ENCODE results near the gene ACAN. TPM values are rescaled to one million over a fixed set of nuclear protein-coding genes. Genes with fewer than 3 reads are reported as not detected.

ACAN gene
- total and polyA plus RNA-seq, 5 experiments from 2014 or later = 0.05 TPM; not detected in 4

DNA sequence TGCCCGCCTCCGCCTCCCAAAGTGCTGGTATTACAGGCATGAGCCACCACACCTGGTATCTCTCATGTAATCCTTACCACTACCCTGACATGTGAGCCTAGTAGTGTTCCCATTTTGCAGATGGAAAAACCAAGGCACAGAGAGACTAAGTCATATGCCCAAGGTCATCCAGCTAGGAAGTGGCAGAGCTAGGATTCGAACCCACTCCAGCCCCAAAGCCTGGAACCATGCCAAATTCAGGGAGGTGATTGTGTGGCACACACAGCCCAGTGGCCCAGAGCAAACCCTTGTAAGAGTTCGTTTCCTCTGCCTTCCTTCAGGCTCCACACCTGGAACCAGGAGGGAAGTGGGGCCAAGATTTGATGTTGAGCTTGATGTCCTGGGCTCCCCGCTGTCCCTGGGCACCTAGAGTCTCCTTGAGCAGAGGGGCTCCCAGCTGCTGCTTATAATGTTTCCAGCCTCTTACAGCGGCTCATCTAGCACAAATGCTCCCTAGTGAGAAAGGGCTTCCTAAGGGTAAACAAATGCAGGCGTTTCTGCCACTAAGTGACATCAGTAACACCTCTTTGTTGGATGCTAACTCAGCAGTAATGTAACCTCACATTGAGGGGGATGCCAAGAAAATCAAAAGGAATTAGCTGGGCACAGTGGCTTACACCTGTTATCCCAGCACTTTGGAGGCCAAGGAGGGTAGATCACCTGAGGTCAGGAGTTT lies 88.5 kb downstream of the ACAN start:
- POLR2A ChIA-PET = interaction anchor here (0.6 to 2.2 kb wide), 3 partner anchors 13 to 126 kb away, joined by 3 to 12 read pairs (median 3); no protein-coding TSS in a partner anchor
- peaks cover 0 to 46% (median 5%) of the 10 kb centered on the region in 3 donors for H3K36me3 Mint-ChIP-seq
- peaks cover 0 to 3% (median 0%) of the 10 kb centered on the region in 5 donors for H3K27me3 Mint-ChIP-seq
- H3K4me3 Mint-ChIP-seq = no peak overlapping the region
- ATAC-seq (no peak), DNase-seq (no peak)
- peak overlapping the region in 1 of 10 donors; percentile 34 for H3K27ac Mint-ChIP-seq
- H3K9me3 Mint-ChIP-seq = no peaks in the 10 kb centered on the region
- H3K4me1 Mint-ChIP-seq = peaks cover 15 to 34% (median 25%) of the 10 kb centered on the region in 4 donors

GRCh38 chr15:88894348-88894818 lies 91.1 kb downstream of the ACAN start:
- Mint-ChIP-seq H3K4me1 (peaks cover 20 to 50% (median 38%) of the 10 kb centered on the region in 4 donors), H3K27ac (peak overlapping the region in 8 of 10 donors; percentile 40 to 95 (median 90)), H3K9me3 (no peaks in the 10 kb centered on the region), H3K36me3 (peaks cover 0 to 24% (median 5%) of the 10 kb centered on the region in 3 donors), H3K4me3 (peak overlapping the region; percentile 77 to 97 (median 92)), H3K27me3 (peaks cover 0 to 3% (median 0%) of the 10 kb centered on the region in 5 donors)
- POLR2A ChIA-PET = interaction anchor here (1.2 to 2.5 kb wide), 5 partner anchors 10 to 270 kb away, joined by 3 to 30 read pairs (median 5); no protein-coding TSS in a partner anchor
- ATAC-seq (peak; percentile 58 to 70), DNase-seq (peak; percentile 75 to 91 (median 84))

- POLR2A ChIA-PET = interaction anchor here (0.6 to 2.5 kb wide), 8 partner anchors 9 to 277 kb away, joined by 3 to 30 read pairs (median 4); no protein-coding TSS in a partner anchor
These were observed 91.9 kb downstream of the ACAN start, which contains the start of gene HAPLN3 for GRCh38 chr15:88894819-88895767. Gene HAPLN3, minus strand, starts transcription at chr15:88895544. Its CDS starts 8,246 bp downstream, at chr15:88887298.

DNA sequence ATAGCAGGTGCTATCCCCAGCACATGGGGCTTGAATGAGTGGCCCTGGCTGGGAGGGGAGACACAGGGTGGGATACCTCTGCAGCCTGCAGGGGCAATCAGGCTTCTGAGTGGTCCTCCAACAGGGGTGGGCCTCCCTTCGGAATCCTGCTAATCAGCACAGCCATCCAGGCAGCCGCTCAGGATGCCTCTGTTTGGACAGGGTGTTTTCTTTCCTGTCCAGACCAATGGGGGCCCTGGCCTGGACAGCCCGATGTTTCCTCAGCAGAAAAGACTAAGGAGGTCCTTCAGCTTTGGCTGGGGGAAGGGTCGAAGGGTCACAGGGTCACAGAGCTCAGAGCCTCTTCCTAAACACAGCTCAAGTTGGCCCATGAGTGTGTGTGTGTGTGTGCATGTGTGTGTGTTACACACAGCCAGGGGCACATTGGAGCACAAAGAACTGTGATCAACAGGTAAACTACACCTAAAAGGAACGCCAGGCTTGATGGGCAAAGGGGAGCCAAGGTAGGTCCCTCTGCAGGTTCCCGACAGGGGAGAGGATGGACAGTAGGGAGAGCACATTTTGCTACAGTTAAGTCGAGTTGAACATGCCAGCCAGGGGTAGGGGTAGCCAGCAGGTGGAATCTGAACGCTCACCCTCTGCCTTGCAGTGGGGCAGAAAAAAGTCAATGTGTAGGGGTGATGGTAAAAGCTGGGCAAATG lies 93.2 kb downstream of the ACAN start:
- Mint-ChIP-seq H3K27me3 (peaks cover 0 to 3% (median 0%) of the 10 kb centered on the region in 5 donors), H3K4me3 (peak overlapping the region; percentile 16 to 84 (median 70)), H3K4me1 (peaks cover 22 to 44% (median 34%) of the 10 kb centered on the region in 4 donors), H3K36me3 (peaks cover 0 to 13% (median 0%) of the 10 kb centered on the region in 3 donors), H3K27ac (peak overlapping the region in 9 of 10 donors; percentile 63 to 91 (median 76)), H3K9me3 (no peaks in the 10 kb centered on the region)
- peak in 4 of 10 donors; percentile 15 to 37 (median 22) for DNase-seq
- ATAC-seq = no peak
- POLR2A ChIA-PET = interaction anchor here (0.5 to 2.5 kb wide), 4 partner anchors 16 to 310 kb away, joined by 3 to 15 read pairs (median 6); partner anchors contain the start of gene MFGE8

More at GRCh38 chr15:88894819-88895767, 91.9 kb downstream of the ACAN start, which contains the start of gene HAPLN3:
- Mint-ChIP-seq H3K4me3 (peak within 1 kb of the TSS; percentile 77 to 97 (median 92)), H3K27me3 (peaks cover 0 to 3% (median 0%) of the 10 kb centered on the region in 5 donors), H3K36me3 (peaks cover 0 to 19% (median 5%) of the 10 kb centered on the region in 3 donors), H3K27ac (peak within 1 kb of the TSS; percentile 78 to 96 (median 91)), H3K4me1 (peaks cover 17 to 47% (median 35%) of the 10 kb centered on the region in 4 donors), H3K9me3 (no peaks in the 10 kb centered on the region)
- peak; percentile 18 to 71 (median 42) for DNase-seq
- ATAC-seq = peak; percentile 40 to 45

DNA sequence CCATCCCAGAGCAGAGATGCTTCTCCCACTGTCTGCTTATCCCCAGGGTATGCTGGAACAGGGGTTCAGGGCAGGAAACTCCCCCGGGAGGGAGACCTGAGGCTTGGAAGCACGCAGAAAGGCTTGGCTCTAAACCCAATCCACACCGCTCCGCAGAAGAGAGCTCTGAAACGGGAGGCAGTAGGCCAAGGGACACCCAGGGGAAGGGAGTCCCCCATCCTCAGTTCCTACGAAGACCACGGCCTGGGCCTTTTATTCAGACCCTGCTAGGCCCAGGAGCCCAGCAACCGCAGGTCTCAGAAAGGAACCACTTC lies 93.9 kb downstream of the ACAN start:
- Mint-ChIP-seq H3K4me1 (peaks cover 25 to 48% (median 39%) of the 10 kb centered on the region in 4 donors), H3K27ac (peak overlapping the region in 8 of 10 donors; percentile 63 to 91 (median 75)), H3K27me3 (peaks cover 0 to 3% (median 0%) of the 10 kb centered on the region in 5 donors), H3K4me3 (peak overlapping the region in 9 of 10 donors; percentile 16 to 84 (median 72)), H3K9me3 (no peaks in the 10 kb centered on the region), H3K36me3 (peaks cover 0 to 16% (median 0%) of the 10 kb centered on the region in 3 donors)
- DNase-seq (no peak), ATAC-seq (no peak)
- POLR2A ChIA-PET = interaction anchor here (1.4 kb wide), 1 partner anchor 16 kb away, joined by 6 read pairs; the partner anchor contains the start of gene MFGE8

DNA sequence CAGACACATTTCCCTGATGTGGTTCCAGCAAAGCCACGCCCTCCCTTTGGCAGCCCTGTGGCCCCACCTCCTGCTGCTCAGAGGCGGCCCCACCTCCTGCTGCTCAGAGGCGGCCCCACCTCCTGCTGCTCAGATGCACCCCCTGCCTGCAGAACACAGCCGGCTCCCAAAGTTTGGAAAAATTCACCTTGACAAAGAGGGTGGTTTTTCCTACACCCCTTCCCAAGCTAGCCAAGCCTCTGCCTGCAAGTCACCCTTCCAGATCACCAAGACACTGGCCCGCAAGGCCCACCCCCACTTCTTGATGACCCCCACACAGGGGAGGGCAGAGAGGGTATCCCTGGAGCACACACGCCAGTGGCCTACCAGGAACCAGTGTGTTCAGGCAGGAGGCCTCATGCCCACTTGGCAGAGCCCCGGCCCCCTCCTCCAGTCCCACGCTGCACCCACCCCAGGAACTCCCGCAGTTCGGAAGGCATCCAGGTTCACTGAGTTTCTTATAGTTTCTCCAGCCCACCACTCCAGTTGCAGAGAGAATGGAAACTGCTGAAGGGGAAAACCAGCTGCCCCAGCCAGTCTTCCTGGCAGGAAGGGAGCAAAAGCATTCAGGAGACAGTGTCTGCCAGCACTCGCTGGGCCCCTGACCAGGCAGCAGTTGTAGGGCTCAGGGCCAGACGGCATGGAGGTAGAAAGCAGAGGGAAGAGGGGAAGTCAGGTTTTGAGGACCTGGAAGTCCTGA lies 94.4 kb downstream of the ACAN start:
- peak overlapping the region in 9 of 10 donors; percentile 16 to 84 (median 72) for H3K4me3 Mint-ChIP-seq
- ATAC-seq (peak; percentile 81 to 88), DNase-seq (peak; percentile 64 to 93 (median 76))
- H3K36me3 Mint-ChIP-seq = peaks cover 0 to 18% (median 0%) of the 10 kb centered on the region in 3 donors
- H3K4me1 Mint-ChIP-seq = peaks cover 25 to 53% (median 42%) of the 10 kb centered on the region in 4 donors
- H3K27me3 Mint-ChIP-seq = peaks cover 0 to 3% (median 0%) of the 10 kb centered on the region in 5 donors
- POLR2A ChIA-PET = interaction anchor here (1.2 to 1.4 kb wide), 2 partner anchors 15 to 245 kb away, joined by 3 to 6 read pairs; partner anchors contain the start of gene MFGE8
- H3K9me3 Mint-ChIP-seq = no peaks in the 10 kb centered on the region
- peak overlapping the region in 9 of 10 donors; percentile 41 to 91 (median 74) for H3K27ac Mint-ChIP-seq

DNA sequence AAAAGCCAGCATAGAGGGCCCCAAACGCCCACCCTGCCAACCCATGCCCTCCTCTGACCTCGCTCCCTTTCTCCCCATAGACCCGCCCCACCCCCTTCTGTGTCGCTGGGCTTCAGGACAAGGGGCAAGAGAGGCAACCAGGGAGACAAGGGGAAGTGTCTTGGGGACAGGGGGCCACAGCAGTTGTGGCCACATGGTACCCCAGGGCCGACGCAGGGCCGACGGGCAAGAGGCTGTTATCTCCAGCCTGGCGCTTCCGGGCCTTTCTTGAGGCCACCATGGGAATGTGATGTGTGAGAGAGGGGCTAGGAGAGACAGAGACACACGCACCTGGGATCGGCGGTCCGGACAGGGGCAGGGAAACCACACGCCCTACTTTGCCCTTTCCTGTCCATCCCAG lies 95.5 kb downstream of the ACAN start:
- Mint-ChIP-seq H3K4me3 (no peak overlapping the region), H3K27ac (peak overlapping the region in 2 of 10 donors; percentile 15 to 60), H3K27me3 (peaks cover 0 to 3% (median 0%) of the 10 kb centered on the region in 5 donors), H3K36me3 (peaks cover 0 to 18% (median 0%) of the 10 kb centered on the region in 3 donors), H3K9me3 (no peaks in the 10 kb centered on the region), H3K4me1 (peaks cover 28 to 58% (median 49%) of the 10 kb centered on the region in 4 donors)
- POLR2A ChIA-PET = interaction anchor here (0.7 to 1.2 kb wide), 2 partner anchors 234 to 246 kb away, joined by 3 read pairs; no protein-coding TSS in a partner anchor
- ATAC-seq (no peak), DNase-seq (no peak)

- Mint-ChIP-seq H3K36me3 (peaks cover 0 to 18% (median 0%) of the 10 kb centered on the region in 3 donors), H3K27ac (peak overlapping the region in 3 of 10 donors; percentile 13 to 65 (median 41))
- ATAC-seq = no peak
These were observed 96.0 kb downstream of the ACAN start for GRCh38 chr15:88899251-88899650.

DNA sequence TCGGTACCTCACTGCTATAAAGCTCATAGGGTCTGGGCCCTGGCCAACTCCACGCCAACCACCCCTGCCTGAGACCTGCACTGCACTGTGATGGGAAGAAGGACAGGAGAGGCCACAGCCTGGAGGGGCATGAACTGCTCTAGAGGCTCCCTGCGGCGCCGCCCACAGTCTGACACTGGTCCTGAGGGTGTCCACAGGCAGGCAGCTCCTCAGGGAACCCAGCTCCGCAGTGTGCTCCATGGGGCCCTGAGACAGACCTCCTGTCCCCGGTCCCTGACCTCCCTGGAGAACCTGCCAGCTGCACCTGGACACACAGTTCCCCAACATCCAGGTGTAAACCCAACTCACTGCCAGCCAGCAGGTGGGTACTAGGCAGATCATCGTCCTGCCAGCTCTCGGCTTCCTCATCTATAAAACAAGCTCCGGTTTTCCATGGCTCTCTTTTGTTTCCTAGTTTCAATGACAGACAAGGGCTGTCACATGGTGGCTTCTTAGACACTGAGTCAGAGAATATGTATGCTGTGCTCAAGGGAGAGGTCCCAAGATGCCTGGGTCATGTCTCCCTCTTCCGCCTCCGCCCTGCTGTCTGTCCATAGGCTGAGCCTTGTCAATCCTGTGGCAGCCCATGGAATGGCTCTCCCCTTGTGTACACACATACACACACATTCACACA lies 97.2 kb downstream of the ACAN start:
- Mint-ChIP-seq H3K4me1 (peaks cover 38 to 67% (median 57%) of the 10 kb centered on the region in 4 donors), H3K27ac (peak overlapping the region in 8 of 10 donors; percentile 17 to 98 (median 58)), H3K4me3 (peak overlapping the region in 2 of 10 donors; percentile 5 to 55), H3K27me3 (peaks cover 0 to 3% (median 0%) of the 10 kb centered on the region in 5 donors), H3K9me3 (no peaks in the 10 kb centered on the region), H3K36me3 (peaks cover 0 to 18% (median 0%) of the 10 kb centered on the region in 3 donors)
- no peak for DNase-seq
- POLR2A ChIA-PET = no interaction called here
- no peak for ATAC-seq

More at GRCh38 chr15:88899251-88899650, 96.0 kb downstream of the ACAN start:
- H3K9me3 Mint-ChIP-seq = no peaks in the 10 kb centered on the region
- H3K27me3 Mint-ChIP-seq = peaks cover 0 to 3% (median 0%) of the 10 kb centered on the region in 5 donors
- H3K4me1 Mint-ChIP-seq = peaks cover 31 to 58% (median 50%) of the 10 kb centered on the region in 4 donors
- H3K4me3 Mint-ChIP-seq = no peak overlapping the region
- POLR2A ChIA-PET = interaction anchor here (0.7 kb wide), 1 partner anchor 11 kb away, joined by 6 read pairs; no protein-coding TSS in a partner anchor
- DNase-seq = no peak

DNA sequence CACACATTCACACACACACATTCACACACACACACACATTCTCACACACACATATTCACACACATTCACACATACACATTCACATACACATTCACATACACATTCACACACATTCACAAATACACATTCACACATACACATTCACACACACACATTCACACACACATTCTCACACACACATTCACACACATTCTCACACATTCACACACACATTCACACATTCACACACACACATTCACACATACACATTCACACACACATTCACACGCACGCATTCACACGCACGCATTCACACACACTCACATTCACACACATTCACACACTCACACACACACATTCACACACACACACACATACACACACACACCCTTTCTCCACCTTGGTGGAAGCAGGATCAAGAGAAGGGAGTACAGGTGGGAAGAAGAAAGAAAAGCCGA lies 97.8 kb downstream of the ACAN start:
- H3K9me3 Mint-ChIP-seq = no peaks in the 10 kb centered on the region
- peak overlapping the region in 7 of 10 donors; percentile 17 to 98 (median 39) for H3K27ac Mint-ChIP-seq
- H3K4me1 Mint-ChIP-seq = peaks cover 36 to 64% (median 56%) of the 10 kb centered on the region in 4 donors
- DNase-seq (no peak), ATAC-seq (no peak)
- POLR2A ChIA-PET = interaction anchor here (1.5 to 2.8 kb wide), 2 partner anchors 12 to 433 kb away, joined by 3 to 17 read pairs; partner anchors contain the start of genes MFGE8 and POLG
- peaks cover 0 to 18% (median 0%) of the 10 kb centered on the region in 3 donors for H3K36me3 Mint-ChIP-seq
- peak overlapping the region in 2 of 10 donors; percentile 5 to 55 for H3K4me3 Mint-ChIP-seq
- H3K27me3 Mint-ChIP-seq = no peaks in the 10 kb centered on the region

All from naive thymus-derived CD8-positive, alpha-beta T cell (primary cell).